ENCODE data around the gene TTLL11. TPM values are rescaled to one million over a fixed set of nuclear protein-coding genes. Genes with fewer than 3 reads are reported as not detected.

Gene TTLL11
- total RNA-seq, 4 donors from 2014 or later: 3.2 to 11.8 (median 9.0) TPM

DNA sequence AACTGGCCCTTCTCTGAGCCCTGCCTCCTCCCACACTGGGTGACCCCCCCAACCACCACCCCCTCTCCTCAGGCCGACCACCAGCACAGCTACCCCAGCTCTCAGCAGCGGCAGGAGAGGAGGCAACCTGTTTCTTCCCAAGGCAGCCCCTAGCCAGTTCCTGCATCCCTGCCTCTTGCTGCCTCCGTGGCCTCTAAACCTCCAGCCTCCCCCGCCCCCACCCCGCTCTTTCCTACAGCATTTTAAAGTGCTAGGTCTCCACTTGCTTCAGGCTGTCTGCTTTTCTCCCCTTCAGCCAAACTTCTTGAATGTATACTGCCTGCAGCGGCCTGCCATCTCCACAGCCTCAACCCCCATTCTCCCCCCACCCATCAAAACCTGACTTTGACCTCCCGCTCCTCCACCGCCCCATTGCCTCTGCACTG, 306.1 kb downstream of the TTLL11 start:
- Histone ChIP-seq H3K27ac (no peak overlapping the region), H3K27me3 (no peaks in the 10 kb centered on the region), H3K9me3 (no peaks in the 10 kb centered on the region), H3K4me1 (no peaks in the 10 kb centered on the region), H3K4me3 (no peak overlapping the region), H3K36me3 (peaks cover 10 to 43% (median 27%) of the 10 kb centered on the region in 3 donors)
- intact Hi-C loops (cut with DNase I): no loop called here
- WGBS, 2 donors: 79 to 84% methylated on average over 6 to 7 of the region's 8 CpGs
- DNase-seq: no peak
- TF ChIP-seq, protein P1, sequence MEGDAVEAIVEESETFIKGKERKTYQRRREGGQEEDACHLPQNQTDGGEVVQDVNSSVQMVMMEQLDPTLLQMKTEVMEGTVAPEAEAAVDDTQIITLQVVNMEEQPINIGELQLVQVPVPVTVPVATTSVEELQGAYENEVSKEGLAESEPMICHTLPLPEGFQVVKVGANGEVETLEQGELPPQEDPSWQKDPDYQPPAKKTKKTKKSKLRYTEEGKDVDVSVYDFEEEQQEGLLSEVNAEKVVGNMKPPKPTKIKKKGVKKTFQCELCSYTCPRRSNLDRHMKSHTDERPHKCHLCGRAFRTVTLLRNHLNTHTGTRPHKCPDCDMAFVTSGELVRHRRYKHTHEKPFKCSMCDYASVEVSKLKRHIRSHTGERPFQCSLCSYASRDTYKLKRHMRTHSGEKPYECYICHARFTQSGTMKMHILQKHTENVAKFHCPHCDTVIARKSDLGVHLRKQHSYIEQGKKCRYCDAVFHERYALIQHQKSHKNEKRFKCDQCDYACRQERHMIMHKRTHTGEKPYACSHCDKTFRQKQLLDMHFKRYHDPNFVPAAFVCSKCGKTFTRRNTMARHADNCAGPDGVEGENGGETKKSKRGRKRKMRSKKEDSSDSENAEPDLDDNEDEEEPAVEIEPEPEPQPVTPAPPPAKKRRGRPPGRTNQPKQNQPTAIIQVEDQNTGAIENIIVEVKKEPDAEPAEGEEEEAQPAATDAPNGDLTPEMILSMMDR (IDR thresholded peaks at IDR 0.05): no peak
- no peak for TF ChIP-seq POLR2A (IDR thresholded peaks at IDR 0.05)

DNA sequence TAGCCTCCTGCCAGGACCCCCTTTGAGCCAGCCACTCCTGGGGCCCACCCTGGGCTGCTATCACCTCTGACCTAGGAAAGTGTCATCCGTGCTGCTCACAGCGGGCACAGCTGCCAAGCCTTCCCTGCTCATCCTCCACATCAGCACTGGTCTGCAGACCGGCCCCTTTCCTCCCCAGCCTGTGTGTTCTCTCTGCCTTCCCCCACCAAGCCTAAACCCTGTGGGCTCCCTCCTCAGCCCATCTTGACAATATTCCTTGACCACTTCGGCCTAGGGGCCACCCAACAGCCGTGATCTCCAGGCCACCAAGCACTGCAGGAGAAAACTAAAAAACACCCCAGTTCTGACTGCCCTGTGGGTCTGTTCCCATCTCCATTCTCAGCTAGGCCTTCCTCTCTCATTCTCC, 306.6 kb downstream of the TTLL11 start:
- 75 to 88% methylated on average over 4 to 5 of the region's 5 CpGs for WGBS, 2 donors
- Histone ChIP-seq H3K4me1 (no peaks in the 10 kb centered on the region), H3K4me3 (no peak overlapping the region), H3K27ac (no peak overlapping the region), H3K9me3 (no peaks in the 10 kb centered on the region), H3K36me3 (peaks cover 15 to 48% (median 31%) of the 10 kb centered on the region in 3 donors), H3K27me3 (no peaks in the 10 kb centered on the region)
- DNase-seq: no peak
- TF ChIP-seq, protein P1 (IDR thresholded peaks at IDR 0.05): no peak
- TF ChIP-seq POLR2A (IDR thresholded peaks at IDR 0.05): no peak
- intact Hi-C loops (cut with DNase I): no loop called here

DNA sequence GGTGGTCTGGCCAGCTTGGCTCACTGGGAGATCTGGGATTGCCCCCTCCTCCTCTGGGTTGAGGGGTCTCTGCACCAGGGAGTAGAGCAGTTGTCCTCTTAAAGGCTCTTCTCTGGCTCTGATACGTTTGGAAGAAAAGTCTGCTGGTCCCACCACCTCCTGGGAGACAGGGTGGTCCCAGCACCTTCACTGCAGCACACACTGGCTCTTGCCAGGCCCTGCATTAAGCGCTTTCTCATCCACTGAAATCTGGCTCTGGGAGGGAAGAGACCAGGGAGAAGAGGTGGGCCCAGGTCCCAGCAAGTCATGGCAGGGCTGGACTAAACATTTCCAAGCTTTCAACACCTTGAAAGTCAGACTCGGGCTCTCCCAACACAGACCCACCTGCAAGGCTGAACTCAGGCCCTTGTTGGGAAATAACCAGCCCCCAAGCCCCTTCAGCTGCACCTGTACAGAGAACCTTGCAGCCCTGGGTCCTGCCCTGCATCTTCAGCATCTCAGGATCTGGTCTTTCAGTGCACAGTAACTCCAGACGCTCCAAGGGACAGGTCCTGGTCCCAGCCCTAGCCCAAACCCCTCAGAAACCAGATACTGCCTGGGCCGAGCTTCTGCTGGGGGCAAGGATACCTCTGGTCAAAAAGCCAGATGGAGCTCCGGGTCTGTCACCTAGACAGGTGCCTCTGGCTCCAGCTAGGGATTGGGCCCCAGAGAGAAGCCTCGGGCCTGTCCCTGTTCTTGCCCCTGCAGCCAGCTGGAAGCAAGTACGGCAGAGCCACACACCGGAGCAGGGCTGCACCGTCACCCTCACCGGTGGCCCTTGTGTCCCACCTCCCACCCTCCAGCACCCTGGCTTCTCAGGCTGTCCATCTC, 307.2 kb downstream of the TTLL11 start:
- H3K4me1 ChIP-seq: no peaks in the 10 kb centered on the region
- H3K27me3 ChIP-seq: no peaks in the 10 kb centered on the region
- no peak overlapping the region for H3K27ac ChIP-seq
- H3K9me3 ChIP-seq: no peaks in the 10 kb centered on the region
- H3K4me3 ChIP-seq: no peak overlapping the region
- intact Hi-C loops (cut with DNase I): no loop called here
- WGBS, 2 donors: 80 to 81% methylated on average over 1 to 6 of the region's 11 CpGs
- H3K36me3 ChIP-seq: peaks cover 21 to 54% (median 38%) of the 10 kb centered on the region in 3 donors
- TF ChIP-seq, protein P1 (IDR thresholded peaks at IDR 0.05): no peak
- TF ChIP-seq POLR2A (IDR thresholded peaks at IDR 0.05): no peak
- no peak for DNase-seq

DNA sequence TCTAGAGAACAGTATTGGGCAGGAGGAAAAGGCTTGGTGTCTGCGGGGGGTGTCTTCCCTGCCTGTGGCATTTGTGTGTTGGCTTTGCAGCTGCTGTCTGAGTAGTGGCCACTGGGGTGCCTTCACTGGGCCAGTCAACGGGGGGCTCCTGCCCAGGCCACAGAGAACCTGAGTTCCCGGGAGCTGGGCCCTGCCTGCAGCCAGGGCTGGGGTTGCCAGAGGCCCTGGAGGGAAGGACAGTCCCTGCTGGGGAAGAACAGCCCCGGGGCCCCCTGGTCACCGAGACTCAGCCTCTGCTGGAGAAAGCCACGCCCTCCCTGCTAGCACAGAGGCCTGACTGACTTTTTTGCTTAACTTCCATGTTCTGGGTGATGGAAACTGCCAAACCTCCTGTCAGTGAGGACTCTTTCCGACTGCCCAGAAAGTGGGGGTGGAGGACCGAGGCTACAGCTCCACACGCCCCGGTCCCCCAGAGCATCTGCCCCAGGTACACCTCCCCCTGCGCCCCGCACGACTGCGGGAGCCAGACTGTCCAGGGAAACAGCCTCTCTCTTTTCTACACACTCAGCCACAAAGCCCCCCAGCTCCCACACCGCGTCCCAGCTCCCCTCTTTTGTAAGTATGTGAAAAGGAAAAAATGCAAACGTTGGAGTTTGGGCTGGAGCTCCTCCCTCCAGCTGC, 308.2 kb downstream of the TTLL11 start:
- Histone ChIP-seq H3K36me3 (peaks cover 21 to 64% (median 42%) of the 10 kb centered on the region in 3 donors), H3K27ac (no peak overlapping the region), H3K27me3 (no peaks in the 10 kb centered on the region), H3K9me3 (no peaks in the 10 kb centered on the region), H3K4me1 (no peaks in the 10 kb centered on the region), H3K4me3 (no peak overlapping the region)
- WGBS, 2 donors: 76 to 84% methylated on average over 9 to 11 of the region's 17 CpGs
- DNase-seq: no peak
- intact Hi-C loops (cut with DNase I): no loop called here
- TF ChIP-seq POLR2A (IDR thresholded peaks at IDR 0.05): no peak

DNA sequence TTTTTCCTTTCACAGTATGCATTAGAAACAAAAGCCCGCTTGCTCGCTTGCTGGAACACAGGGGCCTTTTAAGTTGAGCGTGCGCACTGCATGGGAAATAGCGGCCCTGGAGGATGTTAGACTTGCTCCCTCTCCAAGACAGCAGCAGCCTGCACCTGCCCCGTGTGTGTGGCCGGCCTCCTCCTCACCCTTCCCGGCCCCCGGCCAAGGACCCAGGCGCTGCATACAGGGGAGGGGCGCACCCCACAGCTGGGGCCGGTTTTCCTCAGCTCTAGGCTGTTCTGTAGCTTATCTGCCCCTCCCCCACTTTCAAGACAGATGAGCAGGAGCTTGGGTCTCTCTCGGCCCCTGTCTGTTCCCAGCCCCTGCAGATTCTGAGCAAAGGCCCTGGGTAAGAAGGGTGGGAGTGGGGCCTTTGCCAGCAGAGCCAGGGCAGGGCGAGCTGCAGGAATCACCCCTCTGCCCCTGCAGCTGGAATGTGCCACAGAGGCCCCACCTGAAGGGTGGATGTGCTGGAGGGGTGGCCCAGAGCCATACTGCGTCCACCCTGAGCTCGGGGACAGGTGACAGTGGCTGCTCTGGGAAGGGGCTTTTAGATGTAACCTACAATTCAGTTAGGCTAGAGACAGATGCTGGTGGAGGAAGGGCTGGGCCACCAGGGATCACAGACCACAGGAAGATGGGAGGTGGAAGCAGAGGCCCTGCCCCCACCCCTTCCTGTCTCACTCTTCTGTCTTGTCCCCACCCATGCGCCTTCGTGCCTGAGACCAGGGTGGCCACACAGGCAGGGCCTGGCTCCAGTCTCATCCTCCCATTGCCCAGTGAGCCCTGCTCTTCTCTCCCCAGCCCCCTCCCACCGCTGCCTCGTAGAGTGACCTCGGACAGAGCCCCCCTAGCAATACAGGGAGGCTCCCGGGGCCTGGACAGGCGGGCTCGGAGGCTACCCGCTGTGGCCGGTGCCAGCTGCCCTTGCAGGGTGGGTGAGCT, 309.3 kb downstream of the TTLL11 start:
- intact Hi-C loops (cut with DNase I): no loop called here
- no peak for DNase-seq
- whole genome bisulfite sequencing, 2 donors: 81 to 85% methylated on average over 4 to 11 of the region's 26 CpGs
- Histone ChIP-seq H3K9me3 (no peaks in the 10 kb centered on the region), H3K27ac (no peak overlapping the region), H3K4me1 (no peaks in the 10 kb centered on the region), H3K4me3 (no peak overlapping the region), H3K36me3 (peaks cover 21 to 68% (median 42%) of the 10 kb centered on the region in 3 donors), H3K27me3 (no peaks in the 10 kb centered on the region)
- no peak for TF ChIP-seq POLR2A (IDR thresholded peaks at IDR 0.05)
- TF ChIP-seq, protein P1 (IDR thresholded peaks at IDR 0.05): no peak
